IMR-90 (cell line): Measurements from ENCODE around the gene SBF2.

Experiments used
- BHLHE40 ChIP-seq: fragments of 150-350 bp; IDR thresholded peaks from 2 replicates; pipeline ENCODE4 v1.6.1; 2016; ENCODE audit warnings: mild to moderate bottlenecking, low read depth, low read length
- CHD1 ChIP-seq: IDR thresholded peaks from 2 replicates; pipeline ENCODE4 v1.6.1; 2012; ENCODE audit warnings: low read depth, low read length, improper control_type of control experiment
- CTCF ChIP-seq: conservative IDR thresholded peaks from 2 replicates; pipeline ENCODE4 v1.5.1; 2012; ENCODE audit warnings: mild to moderate bottlenecking, low read depth, low read length, improper control_type of control experiment
- FOS ChIP-seq: fragments of 150-350 bp; IDR thresholded peaks from 2 replicates; pipeline ENCODE4 v1.6.1; 2016; ENCODE audit warnings: low read depth, low read length
- MAFK ChIP-seq: IDR thresholded peaks from 2 replicates; pipeline ENCODE4 v1.6.1; 2012; ENCODE audit warnings: low read depth, low read length, improper control_type of control experiment
- MAZ ChIP-seq: IDR thresholded peaks from 2 replicates; pipeline ENCODE4 v1.6.1; 2012; ENCODE audit warnings: low read depth, mild to moderate bottlenecking, low read length, improper control_type of control experiment, moderate library complexity, borderline replicate concordance
- POLR2A ChIP-seq: IDR thresholded peaks from 2 replicates; pipeline ENCODE4 v1.6.1; 2012; ENCODE audit warnings: mild to moderate bottlenecking, low read depth, low read length
- RAD21 ChIP-seq: IDR thresholded peaks from 2 replicates; pipeline ENCODE4 v1.6.1; 2012; ENCODE audit warnings: low read length, improper control_type of control experiment
- RCOR1 ChIP-seq: IDR thresholded peaks from 2 replicates; pipeline ENCODE4 v1.6.1; 2012; ENCODE audit warnings: mild to moderate bottlenecking, low read length, improper control_type of control experiment; ENCODE audit not compliant: insufficient replicate concordance
- RFX5 ChIP-seq: IDR thresholded peaks from 2 replicates; pipeline ENCODE4 v1.8.0; 2012; ENCODE audit warnings: low read depth, mild to moderate bottlenecking, low read length, moderate library complexity
- SMC3 ChIP-seq: fragments of 150-350 bp; IDR thresholded peaks from 2 replicates; pipeline ENCODE4 v1.6.1; 2016; ENCODE audit warnings: low read depth, mild to moderate bottlenecking, antibody characterized with exemption, low read length, moderate library complexity
- TF ChIP-seq, protein P1 (sequence below): fragments of 150-350 bp; IDR thresholded peaks from 2 replicates; pipeline ENCODE4 v1.6.1; 2017; ENCODE audit warnings: mild to moderate bottlenecking, antibody characterized with exemption, low read length, low read depth
- TF ChIP-seq, protein P2 (sequence below): fragments of 150-350 bp; IDR thresholded peaks from 2 replicates; pipeline ENCODE4 v1.6.1; 2016; ENCODE audit warnings: low read depth, mild to moderate bottlenecking, low read length, moderate library complexity, borderline replicate concordance

DNA sequence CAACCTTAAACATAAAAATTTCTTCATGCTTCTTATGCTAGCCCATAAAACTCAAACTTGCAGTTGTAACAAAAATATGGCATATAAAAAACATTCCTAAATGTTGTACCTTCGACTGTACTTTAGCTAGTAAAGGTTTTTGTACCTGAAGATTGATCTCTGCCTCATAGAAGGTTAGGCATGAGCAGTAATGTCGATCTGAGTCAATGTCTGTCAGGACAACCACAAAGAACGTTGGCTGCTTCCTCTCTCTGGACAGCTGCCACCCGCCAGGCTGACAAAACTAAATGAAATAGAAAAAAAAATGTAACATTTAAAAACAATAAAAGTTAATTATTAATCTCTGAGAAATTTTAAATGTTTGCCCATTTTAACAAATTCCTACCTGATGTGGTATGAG lies 251.3 kb downstream of the SBF2 start:
- TF ChIP-seq POLR2A, result no peak
- no peak for TF ChIP-seq CTCF
- TF ChIP-seq, protein P1, sequence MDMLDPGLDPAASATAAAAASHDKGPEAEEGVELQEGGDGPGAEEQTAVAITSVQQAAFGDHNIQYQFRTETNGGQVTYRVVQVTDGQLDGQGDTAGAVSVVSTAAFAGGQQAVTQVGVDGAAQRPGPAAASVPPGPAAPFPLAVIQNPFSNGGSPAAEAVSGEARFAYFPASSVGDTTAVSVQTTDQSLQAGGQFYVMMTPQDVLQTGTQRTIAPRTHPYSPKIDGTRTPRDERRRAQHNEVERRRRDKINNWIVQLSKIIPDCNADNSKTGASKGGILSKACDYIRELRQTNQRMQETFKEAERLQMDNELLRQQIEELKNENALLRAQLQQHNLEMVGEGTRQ, result no peak
- no peak for TF ChIP-seq FOS
- no peak for TF ChIP-seq MAFK
- TF ChIP-seq RFX5, result no peak
- no peak for TF ChIP-seq RCOR1
- no peak for TF ChIP-seq RAD21
- TF ChIP-seq SMC3, result no peak
- no peak for TF ChIP-seq MAZ
- TF ChIP-seq, protein P2, sequence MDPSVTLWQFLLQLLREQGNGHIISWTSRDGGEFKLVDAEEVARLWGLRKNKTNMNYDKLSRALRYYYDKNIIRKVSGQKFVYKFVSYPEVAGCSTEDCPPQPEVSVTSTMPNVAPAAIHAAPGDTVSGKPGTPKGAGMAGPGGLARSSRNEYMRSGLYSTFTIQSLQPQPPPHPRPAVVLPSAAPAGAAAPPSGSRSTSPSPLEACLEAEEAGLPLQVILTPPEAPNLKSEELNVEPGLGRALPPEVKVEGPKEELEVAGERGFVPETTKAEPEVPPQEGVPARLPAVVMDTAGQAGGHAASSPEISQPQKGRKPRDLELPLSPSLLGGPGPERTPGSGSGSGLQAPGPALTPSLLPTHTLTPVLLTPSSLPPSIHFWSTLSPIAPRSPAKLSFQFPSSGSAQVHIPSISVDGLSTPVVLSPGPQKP, result no peak
- TF ChIP-seq BHLHE40, result no peak
- TF ChIP-seq CHD1, result no peak
